PC-9 (cell line): ENCODE data around the gene ZNF354C. TPM values are rescaled to one million over a fixed set of nuclear protein-coding genes. Genes with fewer than 3 reads are reported as not detected.

Experiments used
- BruUV-seq: library from RNA; stranded (reverse); fragments of 400-500 nt; replicated peaks from 2 replicates; lab custom pipeline; 2021; lab: Mats Ljungman, UMichigan
- CTCF ChIA-PET: fragments of 300-600 bp; sonication (Branson Sonifier 250); formaldehyde crosslinking; loops from one replicate; lab custom pipeline; 2022; ENCODE audit warnings: antibody characterized with exemption; lab: Charles Lee
- POLR2A ChIA-PET: fragments of 300-600 bp; sonication (Branson Sonifier 250); formaldehyde crosslinking; loops from one replicate; lab custom pipeline; 2022; ENCODE audit warnings: antibody characterized with exemption; ENCODE audit not compliant: unreplicated experiment; lab: Charles Lee
- DNase-seq, 2 experiments: peaks; one replicate each; pipeline versions ENCODE4 v3.0.0 to v3.0.0-alpha.2; 2015 to 2022; ENCODE audit warnings: mixed read lengths in 1 of 2
- H2AFZ ChIP-seq: fragments of 200-600 bp; sonication (generic); 2 replicates; pipeline ENCODE4 v1.8.1; 2017; ENCODE audit warnings: antibody characterized with exemption
- H3F3A ChIP-seq: fragments of 200-600 bp; sonication (generic); 2 replicates; pipeline ENCODE4 v1.8.1; 2017; ENCODE audit warnings: antibody characterized with exemption, mild to moderate bottlenecking, low read depth; ENCODE audit not compliant: insufficient read depth
- H3K27ac ChIP-seq: fragments of 200-600 bp; sonication (generic); 2 replicates; pipeline ENCODE4 v1.6.1; 2016; ENCODE audit warnings: mixed run types
- H3K27me3 ChIP-seq: fragments of 200-600 bp; sonication (generic); 2 replicates; pipeline ENCODE4 v1.6.1; 2016; ENCODE audit warnings: low read depth, mixed run types; ENCODE audit not compliant: insufficient read depth
- H3K36me3 ChIP-seq: fragments of 200-600 bp; sonication (generic); 2 replicates; pipeline ENCODE4 v1.6.1; 2016; ENCODE audit warnings: low read depth, mixed run types
- H3K4me1 ChIP-seq: fragments of 200-600 bp; sonication (generic); replicated peaks from 2 replicates; pipeline ENCODE4 v1.6.1; 2016; ENCODE audit warnings: mixed run types; ENCODE audit not compliant: insufficient read depth
- H3K4me2 ChIP-seq: fragments of 200-600 bp; sonication (generic); 2 replicates; pipeline ENCODE4 v1.6.1; 2017; ENCODE audit warnings: mixed run types
- H3K4me3 ChIP-seq: fragments of 200-600 bp; sonication (generic); 2 replicates; pipeline ENCODE4 v1.6.1; 2016; ENCODE audit warnings: mixed run types
- H3K79me2 ChIP-seq: fragments of 200-600 bp; sonication (generic); 2 replicates; pipeline ENCODE4 v1.6.1; 2017; ENCODE audit warnings: low read depth, mixed run types
- H3K9me2 ChIP-seq: fragments of 200-600 bp; sonication (generic); 2 replicates; pipeline ENCODE4 v1.8.1; 2017; ENCODE audit warnings: mild to moderate bottlenecking; ENCODE audit not compliant: insufficient read depth
- H3K9me3 ChIP-seq: fragments of 200-600 bp; sonication (generic); 2 replicates; pipeline ENCODE4 v1.8.1; 2016; ENCODE audit warnings: low read depth; ENCODE audit not compliant: insufficient read depth
- H4K20me1 ChIP-seq: fragments of 200-600 bp; sonication (generic); 2 replicates; pipeline ENCODE4 v1.8.1; 2017; ENCODE audit not compliant: insufficient read depth
- CTCF ChIP-seq: fragments of 200-600 bp; sonication (generic); conservative IDR thresholded peaks from 2 replicates; pipeline ENCODE4 v1.6.1; 2017; ENCODE audit warnings: mixed run types, antibody characterized with exemption, mild to moderate bottlenecking, moderate library complexity
- EZH2 ChIP-seq: fragments of 200-600 bp; sonication (generic); IDR thresholded peaks from 2 replicates; pipeline ENCODE4 v1.8.0; 2017; ENCODE audit warnings: antibody characterized with exemption, low read depth
- intact Hi-C: fragments of 100-400 bp; cut with micrococcal nuclease; formaldehyde crosslinking; loops from one replicate; pipeline ENCODE4 v1.10.0; 2022; ENCODE audit not compliant: unreplicated experiment
- total RNA-seq: library from RNA; stranded (reverse); gene quantifications from 2 replicates; pipeline ENCODE4 v1.2.3, GENCODE V29; 2021

Gene ZNF354C
- total RNA-seq, 1 experiment from 2014 or later = 2.5 TPM

GRCh38 chr5:179120951-179121666 is 60.9 kb downstream of the ZNF354C start:
- Histone ChIP-seq H3K27ac (no peak overlapping the region), H3K9me2 (no peaks in the 10 kb centered on the region), H3K36me3 (no peaks in the 10 kb centered on the region), H2AFZ (no peak overlapping the region), H3K4me1 (no peaks in the 10 kb centered on the region), H3K27me3 (peaks cover 56% of the 10 kb centered on the region), H3K4me2 (no peak overlapping the region), H3K9me3 (no peaks in the 10 kb centered on the region), H3F3A (no peaks in the 10 kb centered on the region), H3K79me2 (no peaks in the 10 kb centered on the region), H3K4me3 (no peak overlapping the region), H4K20me1 (no peaks in the 10 kb centered on the region)
- no TSS peak for BruUV-seq
- ChIA-PET POLR2A (no interaction called here), CTCF (no interaction called here)
- intact Hi-C loops = no loop called here
- no peak for TF ChIP-seq CTCF
- TF ChIP-seq EZH2 = no peak
- DNase-seq = no peak

DNA sequence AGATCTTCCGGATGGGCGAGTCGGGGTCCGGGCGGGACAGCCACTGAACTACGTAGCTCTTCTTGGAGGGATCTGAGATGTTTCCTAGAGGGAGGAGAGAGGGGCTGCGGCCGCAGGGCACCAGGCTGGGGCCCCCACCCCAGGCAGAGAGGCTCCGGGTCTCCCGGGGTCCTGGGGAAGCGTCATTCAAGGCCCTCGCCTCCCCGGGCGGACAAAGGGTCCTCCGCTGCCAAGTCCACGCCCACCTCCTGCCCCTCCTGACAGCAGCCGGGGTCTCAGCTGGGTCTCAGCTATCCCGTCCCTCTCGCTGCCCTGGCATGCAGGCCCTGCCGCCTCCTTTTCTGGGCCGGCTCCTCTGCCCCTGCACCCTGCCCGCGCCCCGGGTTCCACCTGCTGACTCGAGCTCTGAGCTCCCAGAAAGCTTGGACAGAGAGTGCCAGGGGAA is 61.5 kb downstream of the ZNF354C start:
- Histone ChIP-seq H3K9me2 (no peaks in the 10 kb centered on the region), H3K4me3 (no peak overlapping the region), H3K27ac (no peak overlapping the region), H3K4me2 (no peak overlapping the region), H3K79me2 (no peaks in the 10 kb centered on the region), H3F3A (no peaks in the 10 kb centered on the region), H4K20me1 (no peaks in the 10 kb centered on the region), H3K36me3 (no peaks in the 10 kb centered on the region), H2AFZ (no peak overlapping the region), H3K4me1 (no peaks in the 10 kb centered on the region), H3K9me3 (no peaks in the 10 kb centered on the region), H3K27me3 (peaks cover 51% of the 10 kb centered on the region)
- no peak for DNase-seq
- POLR2A ChIA-PET = no interaction called here
- intact Hi-C loops = no loop called here
- no peak for TF ChIP-seq CTCF
- TF ChIP-seq EZH2 = no peak
- CTCF ChIA-PET = no interaction called here
- no TSS peak for BruUV-seq

- H4K20me1 ChIP-seq = no peaks in the 10 kb centered on the region
- H3K79me2 ChIP-seq = no peaks in the 10 kb centered on the region
- ChIA-PET POLR2A (no interaction called here), CTCF (no interaction called here)
- H3K27ac ChIP-seq = no peak overlapping the region
- H3K9me2 ChIP-seq = no peaks in the 10 kb centered on the region
- no peaks in the 10 kb centered on the region for H3F3A ChIP-seq
- no peak overlapping the region for H3K4me2 ChIP-seq
- BruUV-seq = no TSS peak
- H3K9me3 ChIP-seq = no peaks in the 10 kb centered on the region
- H2AFZ ChIP-seq = no peak overlapping the region
- peaks cover 46% of the 10 kb centered on the region for H3K27me3 ChIP-seq
- no peaks in the 10 kb centered on the region for H3K4me1 ChIP-seq
- DNase-seq = no peak
- H3K4me3 ChIP-seq = no peak overlapping the region
- intact Hi-C loops = no loop called here
- TF ChIP-seq CTCF (no peak), EZH2 (no peak)
- no peaks in the 10 kb centered on the region for H3K36me3 ChIP-seq
These were observed 62.4 kb downstream of the ZNF354C start for GRCh38 chr5:179122411-179123108.
